Endometrial microvascular endothelial cells (primary cell): Measurements from ENCODE around the gene SH3BP2. TPM values are rescaled to one million over a fixed set of nuclear protein-coding genes. Genes with fewer than 3 reads are reported as not detected.

Experiments
- in situ Hi-C: cut with HindIII; loops from 2 replicates; pipeline ENCODE4 v1.10.0; 2017; ENCODE audit warnings: low sequenced_read_pairs, low pct_unique_long_range_greater_than_20kb; ENCODE audit errors: inconsistent ontology term
- total RNA-seq: library from RNA; depleted of rRNA; stranded (reverse); fragments of >200 nt; gene quantifications from one replicate; pipeline ENCODE4 v1.2.3, GENCODE V29; 2015; ENCODE audit errors: inconsistent ontology term

The SH3BP2 gene
- total RNA-seq, 1 donor from 2014 or later = 41.4 TPM

DNA sequence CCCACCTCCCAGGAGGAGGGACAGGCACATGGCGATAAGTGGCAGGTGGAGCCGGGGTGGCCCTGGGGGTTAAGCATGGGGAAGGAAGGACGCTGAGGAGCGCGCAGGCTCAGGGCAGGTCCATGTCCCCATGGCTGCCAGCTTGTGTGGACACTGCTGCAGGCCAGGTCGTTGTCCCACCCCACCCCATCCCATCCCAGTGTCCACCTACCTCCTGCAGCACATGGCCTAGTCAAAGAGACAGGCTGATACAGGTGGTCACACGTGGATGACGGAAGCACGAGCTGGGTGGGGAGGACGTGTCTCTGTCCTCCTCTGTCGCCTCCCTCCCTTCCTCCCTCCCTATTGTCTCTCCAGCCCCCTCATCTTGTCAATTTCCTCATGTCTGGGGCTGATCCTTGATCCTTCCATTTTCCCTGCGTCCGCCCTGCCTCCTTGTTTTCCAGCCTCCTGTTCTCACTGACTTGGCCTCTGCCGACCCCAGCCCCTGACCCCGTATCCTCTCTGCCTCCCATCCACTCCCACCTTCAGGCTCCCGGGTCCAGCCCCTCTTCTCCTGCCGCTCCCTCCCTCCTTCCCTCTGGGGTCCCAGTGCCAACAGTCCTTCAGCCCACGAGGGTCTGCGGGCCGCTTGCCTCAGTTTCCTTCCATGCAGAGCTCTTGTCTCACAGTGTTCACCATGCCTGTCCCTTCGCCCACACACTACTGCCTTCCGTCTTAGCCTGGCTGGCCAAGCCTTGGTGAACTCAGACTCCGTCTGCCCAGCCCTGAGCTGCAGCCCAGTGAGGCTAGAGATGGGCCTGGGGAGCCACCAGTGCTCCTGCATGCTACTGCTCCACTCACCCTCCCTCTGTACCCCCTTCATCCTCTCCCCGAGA is 35.2 kb downstream of the SH3BP2 start:
- in situ Hi-C loops = no loop called here

- in situ Hi-C loops = no loop called here
Measured at GRCh38 chr4:2828758-2829181, 35.9 kb downstream of the SH3BP2 start.

DNA sequence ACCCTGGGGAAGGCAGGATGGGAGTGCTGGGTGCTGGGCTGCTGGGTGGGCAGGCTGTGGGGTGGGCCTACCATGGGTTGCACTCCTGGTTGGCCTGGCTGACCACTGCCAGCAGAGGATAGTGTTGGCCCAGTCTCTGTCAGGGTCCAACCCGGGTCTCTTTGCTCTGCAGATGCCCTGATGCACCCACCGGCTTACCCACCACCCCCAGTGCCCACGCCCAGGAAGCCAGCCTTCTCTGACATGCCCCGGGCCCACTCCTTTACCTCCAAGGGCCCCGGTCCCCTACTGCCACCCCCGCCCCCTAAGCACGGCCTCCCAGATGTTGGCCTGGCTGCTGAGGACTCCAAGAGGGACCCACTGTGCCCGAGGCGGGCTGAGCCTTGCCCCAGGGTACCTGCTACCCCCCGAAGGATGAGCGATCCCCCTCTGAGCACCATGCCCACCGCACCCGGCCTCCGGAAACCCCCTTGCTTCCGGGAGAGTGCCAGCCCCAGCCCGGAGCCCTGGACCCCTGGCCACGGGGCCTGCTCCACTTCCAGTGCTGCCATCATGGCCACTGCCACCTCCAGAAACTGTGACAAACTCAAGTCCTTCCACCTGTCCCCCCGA is 36.5 kb downstream of the SH3BP2 start:
- in situ Hi-C loops = no loop called here

DNA sequence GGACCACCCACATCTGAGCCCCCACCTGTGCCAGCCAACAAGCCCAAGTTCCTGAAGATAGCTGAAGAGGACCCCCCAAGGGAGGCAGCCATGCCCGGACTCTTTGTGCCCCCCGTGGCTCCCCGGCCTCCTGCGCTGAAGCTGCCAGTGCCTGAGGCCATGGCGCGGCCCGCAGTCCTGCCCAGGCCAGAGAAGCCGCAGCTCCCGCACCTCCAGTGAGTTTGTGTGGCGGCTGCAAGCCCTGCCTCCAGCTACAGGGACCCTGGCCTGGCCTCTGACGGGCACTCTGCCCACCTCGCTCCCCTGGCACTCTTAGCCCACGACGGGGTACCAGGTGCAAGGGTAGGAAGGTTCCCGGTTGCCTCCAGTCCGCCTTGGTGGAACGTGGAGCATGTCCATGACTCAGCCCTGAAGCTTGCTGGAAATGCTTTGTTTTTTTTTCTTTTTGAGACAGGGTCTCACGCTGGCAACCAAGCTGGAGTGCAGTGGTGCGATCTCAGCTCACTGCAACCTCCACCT is 37.1 kb downstream of the SH3BP2 start:
- in situ Hi-C loops = no loop called here

DNA sequence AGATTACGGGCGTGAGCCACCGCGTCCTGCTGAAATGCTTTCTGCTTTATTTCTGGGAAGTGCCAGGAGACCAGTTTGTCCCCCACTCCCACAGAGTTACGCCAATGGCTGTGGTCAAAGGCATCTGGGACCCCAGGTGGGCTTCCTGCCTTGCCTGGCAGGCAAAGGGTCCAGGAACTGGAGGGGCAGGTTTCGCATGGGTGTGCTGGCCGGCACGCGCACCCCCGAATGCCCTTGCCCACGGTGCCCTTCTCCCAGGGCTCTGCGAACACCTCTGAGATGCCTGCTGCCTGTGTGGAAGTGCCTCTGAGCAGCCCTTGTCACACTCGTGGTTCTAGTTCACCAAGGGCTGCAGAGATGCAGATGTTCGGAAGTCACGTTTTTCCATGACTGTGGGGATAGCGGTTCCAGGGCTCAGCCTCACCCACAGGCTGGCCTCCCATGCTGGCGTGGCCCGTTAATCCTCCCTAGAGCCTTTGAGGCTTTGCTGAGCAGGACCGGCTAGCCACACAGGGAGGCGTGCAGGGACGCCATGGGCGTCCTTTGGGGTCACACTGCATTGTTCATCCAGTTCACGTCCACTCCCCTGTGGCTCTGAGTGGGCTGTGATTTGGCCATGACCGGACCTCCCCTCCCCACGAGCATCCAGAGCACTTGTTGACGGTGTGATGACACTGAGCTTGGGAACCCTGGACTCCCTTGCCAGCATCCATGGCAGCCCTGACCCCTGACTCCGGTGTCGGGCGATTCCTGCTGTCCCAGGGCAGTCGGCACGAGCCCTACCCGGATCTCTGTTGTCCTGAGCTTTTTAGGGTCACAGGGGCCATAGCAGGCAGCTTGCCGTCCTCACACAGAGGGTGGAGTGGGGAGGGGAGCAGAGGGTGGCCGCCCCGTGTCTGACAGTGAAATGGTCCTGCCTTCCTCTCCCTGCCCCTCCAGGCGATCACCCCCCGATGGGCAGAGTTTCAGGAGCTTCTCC is 38.0 kb downstream of the SH3BP2 start:
- in situ Hi-C loops = no loop called here

- in situ Hi-C loops = no loop called here
Measured at GRCh38 chr4:2831611-2832308, 38.9 kb downstream of the SH3BP2 start.

DNA sequence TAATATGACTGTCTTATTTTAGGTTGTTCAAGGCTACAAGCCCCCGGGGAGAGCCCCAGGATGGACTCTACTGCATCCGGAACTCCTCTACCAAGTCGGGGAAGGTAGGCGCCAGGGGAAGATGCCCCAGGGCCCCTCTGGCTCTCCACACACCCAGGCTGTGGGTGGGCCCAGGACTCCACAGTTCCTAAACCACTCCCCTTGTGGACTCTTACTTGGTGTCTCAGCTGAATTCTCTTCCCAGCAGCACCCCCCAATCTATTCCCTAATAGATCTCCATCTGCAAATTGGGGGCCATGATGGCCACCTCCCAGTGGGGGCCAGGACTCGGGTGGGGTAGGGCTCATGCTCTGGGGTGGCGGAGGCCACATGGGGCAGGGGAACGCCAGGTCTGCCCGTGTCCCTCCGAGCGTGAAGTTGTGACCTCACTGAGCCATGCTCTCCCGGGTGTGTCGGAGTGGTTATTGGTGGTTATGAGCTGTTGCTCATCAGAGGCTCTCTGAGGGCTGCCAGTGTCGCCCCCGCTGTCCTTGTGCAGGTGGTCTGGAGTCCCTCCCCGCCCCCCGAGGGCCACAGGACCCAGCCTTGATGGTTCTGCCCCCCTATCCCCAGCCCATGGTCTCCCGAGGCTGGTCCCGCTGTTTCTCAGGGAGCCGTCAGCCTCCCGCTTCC is 39.6 kb downstream of the SH3BP2 start:
- in situ Hi-C loops = no loop called here

DNA sequence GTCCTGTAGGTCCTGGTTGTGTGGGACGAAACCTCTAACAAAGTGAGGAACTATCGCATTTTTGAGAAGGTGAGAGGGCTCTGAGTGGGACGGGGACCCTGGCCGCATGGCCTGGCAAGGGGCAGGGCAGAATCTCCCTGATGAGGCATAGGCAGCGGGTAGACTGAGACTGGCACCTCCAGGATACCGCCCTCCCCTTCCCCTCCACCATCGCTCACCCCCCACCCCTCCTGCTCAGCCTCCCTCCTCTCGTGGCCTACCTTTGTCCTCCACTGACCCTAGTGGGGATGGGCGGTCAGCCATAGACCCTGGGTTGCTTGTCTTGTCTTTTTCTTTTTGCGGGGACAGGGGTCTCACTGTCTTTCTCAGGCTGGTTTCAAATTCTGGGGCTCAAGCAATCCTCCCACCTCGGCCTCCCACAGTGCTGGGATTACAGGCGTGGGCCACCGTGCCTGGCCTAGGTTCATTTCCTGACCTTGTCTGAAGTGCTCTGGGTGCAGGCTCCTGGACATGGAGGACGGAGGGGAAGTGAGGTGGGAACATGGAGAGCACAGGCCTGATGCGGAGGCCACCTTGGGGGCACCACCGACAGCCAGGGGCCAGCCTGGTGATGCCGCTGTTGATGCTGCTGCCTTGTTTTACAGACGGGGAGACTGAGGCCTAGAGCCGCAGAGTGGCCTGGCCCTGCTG is 40.2 kb downstream of the SH3BP2 start:
- in situ Hi-C loops = no loop called here

DNA sequence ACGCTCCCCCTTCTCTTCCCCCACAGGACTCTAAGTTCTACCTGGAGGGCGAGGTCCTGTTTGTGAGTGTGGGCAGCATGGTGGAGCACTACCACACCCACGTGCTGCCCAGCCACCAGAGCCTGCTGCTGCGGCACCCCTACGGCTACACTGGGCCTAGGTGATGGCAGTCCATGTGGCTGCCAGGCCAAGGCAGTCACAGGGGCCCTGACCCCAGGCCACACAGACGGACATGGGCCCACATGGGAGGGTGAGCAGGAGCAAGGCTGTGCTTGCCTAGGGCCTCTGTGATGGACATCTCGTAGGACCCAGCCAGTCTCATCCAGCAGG is 40.8 kb downstream of the SH3BP2 start:
- in situ Hi-C loops = no loop called here

DNA sequence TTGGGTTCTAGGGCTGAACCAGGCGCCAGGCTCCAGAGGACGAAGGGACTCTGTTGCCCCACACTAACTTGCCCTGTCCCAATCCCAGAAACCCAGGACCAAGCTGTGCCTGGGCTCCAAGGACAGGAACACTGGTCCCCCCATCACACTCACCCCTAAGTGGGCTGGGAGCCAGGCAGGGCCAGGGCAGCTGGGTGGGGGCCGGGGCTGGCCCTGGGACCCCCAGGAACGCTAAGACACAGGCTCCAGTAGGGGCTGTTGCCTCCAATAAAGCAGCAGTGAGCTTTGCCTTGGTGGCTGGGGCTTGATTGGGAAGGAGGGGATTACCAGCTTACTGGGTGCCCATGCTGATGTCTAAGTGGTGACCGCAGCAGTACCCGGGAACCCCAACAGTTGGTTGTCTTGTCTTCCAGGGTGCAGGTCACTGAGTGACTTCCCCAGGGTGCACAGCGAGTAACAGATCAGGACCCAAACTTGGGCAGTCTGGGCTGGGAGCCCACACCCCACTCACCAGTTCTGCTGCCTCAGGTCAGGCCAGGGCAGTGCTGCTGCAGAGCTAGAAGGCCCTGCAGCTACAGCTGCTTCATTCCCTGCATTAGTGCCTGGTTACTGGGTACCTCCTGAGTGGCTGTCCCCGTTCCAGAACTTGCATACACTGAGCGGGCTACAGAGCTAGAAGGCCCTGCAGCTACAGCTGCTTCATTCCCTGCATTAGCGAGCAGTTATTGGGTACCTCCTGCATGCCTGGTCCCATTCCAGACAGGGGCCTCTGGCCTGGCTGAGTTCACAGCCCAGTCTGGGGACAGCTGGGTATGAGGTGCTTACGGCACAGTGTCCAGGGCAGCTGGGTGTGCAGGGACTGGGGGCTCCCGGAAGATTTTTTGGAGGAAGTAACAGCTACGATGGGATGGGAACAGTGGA is 41.4 kb downstream of the SH3BP2 start:
- in situ Hi-C loops = no loop called here

DNA sequence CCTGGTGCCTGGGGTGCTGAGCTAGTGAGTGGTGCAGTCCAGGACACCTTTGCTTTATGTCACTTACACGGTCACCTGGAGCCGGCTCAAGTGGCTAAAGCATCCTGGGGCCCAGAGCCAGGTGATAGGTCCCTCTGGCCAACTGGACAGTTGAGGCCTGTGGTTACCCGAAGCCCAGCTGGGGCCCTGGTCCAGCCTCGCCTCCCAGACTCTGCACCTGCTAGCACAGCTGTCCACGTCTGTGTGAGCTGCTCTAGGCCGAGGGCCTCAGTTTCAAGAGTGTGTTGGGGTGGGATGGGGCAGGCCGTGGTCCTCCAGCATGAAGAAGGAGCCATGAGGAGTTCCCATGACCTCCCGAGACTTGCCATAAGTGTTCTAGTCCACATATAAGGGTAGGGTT is 43.1 kb downstream of the SH3BP2 start:
- in situ Hi-C loops = no loop called here

DNA sequence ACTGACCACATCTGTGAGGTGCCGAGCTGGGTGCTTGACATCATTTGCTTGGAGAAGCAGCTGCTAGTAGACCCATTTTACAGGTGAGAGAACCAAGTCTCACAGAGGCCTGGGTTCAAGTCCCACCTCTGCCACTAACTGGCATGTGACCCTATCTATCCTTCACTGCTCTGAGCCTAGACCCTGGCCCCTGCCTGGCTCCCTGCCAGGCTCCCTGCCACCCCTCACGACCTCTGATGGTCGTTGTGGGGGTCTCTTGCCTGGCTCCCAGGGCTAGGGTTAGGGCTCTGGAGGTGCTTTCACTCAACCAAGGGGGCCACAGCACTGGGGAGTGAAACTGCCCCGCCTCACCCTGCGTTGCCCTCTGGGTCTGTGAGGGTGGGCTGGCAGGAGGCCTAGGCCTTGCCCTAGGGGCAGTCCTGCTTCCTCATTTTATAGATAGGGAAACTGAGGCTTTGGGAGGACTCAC is 43.5 kb downstream of the SH3BP2 start:
- in situ Hi-C loops = no loop called here

- in situ Hi-C loops = no loop called here
Measured at GRCh38 chr4:2837110-2837903, 44.4 kb downstream of the SH3BP2 start.

DNA sequence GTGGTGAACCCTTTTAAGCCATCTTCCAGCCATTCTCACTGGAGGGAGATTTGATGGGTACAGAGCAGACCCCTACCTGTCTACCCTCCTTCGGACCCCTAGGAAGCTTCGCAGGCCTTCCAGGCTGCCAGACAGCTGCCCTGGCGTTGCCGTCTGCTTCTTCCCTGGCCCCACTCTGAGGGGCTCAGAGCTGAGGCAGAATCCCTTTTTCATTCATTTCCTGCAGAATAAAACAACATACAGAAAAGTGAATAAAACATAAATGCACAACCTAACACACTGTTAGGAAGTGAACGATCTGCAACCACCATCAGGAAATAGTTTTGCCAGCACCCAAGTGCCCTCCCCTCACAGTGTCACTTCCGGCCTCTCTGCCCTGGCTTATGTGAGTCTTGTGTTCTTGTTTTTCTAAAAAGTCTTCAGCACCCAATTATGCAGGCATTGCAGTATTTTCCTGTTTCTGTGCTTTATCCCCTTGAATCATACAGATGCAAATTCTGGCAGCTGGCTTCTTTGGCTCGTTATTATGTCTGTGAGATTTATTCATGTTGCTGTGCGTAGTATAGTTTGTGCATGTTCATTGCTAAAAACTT is 45.1 kb downstream of the SH3BP2 start:
- in situ Hi-C loops = no loop called here

- in situ Hi-C loops = no loop called here
Measured at GRCh38 chr4:2839060-2839459, 46.2 kb downstream of the SH3BP2 start.
